ENCODE measurements around the gene ACTG1.

DNA sequence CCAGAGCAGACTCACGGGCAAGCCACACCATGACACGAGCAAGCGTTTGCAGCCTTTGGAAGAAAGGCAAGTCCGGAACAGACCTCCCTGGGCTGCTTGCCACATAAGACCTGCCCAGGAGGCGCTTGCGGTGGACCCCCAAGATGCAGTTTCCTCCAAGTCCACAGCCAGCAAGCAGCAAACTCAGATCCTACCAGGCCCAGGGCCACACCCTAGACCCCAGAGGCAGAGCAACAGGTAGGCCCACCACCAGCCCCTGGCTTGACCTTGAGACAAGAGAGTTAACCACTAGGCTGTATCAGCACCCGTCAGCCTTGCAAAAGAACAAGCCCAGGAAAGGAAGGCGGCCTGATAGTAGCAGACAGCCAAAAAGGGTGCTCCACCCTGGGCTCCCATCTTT is 37.2 kb upstream of the ACTG1 start:
- TF ChIP-seq, protein P1, sequence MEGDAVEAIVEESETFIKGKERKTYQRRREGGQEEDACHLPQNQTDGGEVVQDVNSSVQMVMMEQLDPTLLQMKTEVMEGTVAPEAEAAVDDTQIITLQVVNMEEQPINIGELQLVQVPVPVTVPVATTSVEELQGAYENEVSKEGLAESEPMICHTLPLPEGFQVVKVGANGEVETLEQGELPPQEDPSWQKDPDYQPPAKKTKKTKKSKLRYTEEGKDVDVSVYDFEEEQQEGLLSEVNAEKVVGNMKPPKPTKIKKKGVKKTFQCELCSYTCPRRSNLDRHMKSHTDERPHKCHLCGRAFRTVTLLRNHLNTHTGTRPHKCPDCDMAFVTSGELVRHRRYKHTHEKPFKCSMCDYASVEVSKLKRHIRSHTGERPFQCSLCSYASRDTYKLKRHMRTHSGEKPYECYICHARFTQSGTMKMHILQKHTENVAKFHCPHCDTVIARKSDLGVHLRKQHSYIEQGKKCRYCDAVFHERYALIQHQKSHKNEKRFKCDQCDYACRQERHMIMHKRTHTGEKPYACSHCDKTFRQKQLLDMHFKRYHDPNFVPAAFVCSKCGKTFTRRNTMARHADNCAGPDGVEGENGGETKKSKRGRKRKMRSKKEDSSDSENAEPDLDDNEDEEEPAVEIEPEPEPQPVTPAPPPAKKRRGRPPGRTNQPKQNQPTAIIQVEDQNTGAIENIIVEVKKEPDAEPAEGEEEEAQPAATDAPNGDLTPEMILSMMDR (IDR thresholded peaks at IDR 0.05), result no peak
- TF ChIP-seq EP300 (IDR thresholded peaks at IDR 0.05) (no peak), POLR2AphosphoS5 (IDR thresholded peaks at IDR 0.05) (no peak)
